Embryonic facial prominence (tissue), 1 donor: ENCODE data around the gene TTLL10.

ENCODE experiments used
- DNase-seq: peaks from one replicate; pipeline ENCODE4 v3.0.0-alpha.2; 2016; ENCODE audit errors: extremely low spot score

The TTLL10 gene

GRCh38 chr1:1173793-1174415 lies at the start of gene TTLL10:
TTLL10 (plus strand) TSS chr1:1173880; CDS start chr1:1179216, 5,336 bp downstream.
- no peak for DNase-seq

GRCh38 chr1:1124508-1124785 lies 49.2 kb upstream of the TTLL10 start:
- no peak for DNase-seq

DNA sequence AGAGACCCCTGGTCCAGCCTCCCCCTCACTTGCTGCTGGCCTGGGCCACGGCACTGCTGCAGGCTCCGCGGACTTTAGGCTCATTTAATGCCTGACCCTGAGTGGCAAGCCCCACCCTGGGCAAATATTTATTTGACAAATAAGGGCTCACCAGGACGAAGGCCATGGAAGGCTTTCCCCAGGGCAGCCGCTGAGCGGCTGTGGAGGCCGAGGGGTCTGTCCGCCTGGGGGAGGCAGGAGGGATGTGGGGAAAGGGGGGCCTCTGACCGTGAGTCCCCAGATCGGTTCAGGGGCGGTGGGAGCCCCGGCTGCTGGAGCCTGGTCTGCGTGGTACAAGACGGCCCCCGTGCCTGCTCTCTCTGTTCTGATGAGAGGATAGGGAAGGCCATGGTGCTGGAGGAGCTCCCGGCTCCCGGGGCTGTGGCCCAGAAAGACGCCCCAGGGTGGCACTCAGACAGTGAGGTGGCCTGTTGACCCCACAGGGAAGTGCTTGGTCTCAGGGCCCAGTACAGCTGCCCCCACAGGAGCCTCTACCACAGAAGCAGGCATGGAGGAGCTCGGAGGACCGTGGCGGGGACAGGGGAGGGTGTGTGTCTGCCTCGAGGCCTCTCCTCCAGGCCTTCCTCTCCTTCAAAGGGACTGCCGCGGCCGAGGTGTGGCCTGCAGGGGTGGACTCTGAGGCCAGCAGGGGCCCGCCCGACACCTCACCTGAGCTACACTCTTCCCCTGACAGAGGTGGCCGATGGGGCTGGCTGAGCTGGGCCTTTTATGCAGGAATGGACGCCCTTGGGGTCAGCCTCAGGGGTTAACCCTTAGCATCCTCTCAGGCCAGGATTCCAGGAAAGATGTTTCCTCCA lies 48.7 kb upstream of the TTLL10 start:
- no peak for DNase-seq

GRCh38 chr1:1125945-1126344 lies 47.7 kb upstream of the TTLL10 start:
- no peak for DNase-seq

DNA sequence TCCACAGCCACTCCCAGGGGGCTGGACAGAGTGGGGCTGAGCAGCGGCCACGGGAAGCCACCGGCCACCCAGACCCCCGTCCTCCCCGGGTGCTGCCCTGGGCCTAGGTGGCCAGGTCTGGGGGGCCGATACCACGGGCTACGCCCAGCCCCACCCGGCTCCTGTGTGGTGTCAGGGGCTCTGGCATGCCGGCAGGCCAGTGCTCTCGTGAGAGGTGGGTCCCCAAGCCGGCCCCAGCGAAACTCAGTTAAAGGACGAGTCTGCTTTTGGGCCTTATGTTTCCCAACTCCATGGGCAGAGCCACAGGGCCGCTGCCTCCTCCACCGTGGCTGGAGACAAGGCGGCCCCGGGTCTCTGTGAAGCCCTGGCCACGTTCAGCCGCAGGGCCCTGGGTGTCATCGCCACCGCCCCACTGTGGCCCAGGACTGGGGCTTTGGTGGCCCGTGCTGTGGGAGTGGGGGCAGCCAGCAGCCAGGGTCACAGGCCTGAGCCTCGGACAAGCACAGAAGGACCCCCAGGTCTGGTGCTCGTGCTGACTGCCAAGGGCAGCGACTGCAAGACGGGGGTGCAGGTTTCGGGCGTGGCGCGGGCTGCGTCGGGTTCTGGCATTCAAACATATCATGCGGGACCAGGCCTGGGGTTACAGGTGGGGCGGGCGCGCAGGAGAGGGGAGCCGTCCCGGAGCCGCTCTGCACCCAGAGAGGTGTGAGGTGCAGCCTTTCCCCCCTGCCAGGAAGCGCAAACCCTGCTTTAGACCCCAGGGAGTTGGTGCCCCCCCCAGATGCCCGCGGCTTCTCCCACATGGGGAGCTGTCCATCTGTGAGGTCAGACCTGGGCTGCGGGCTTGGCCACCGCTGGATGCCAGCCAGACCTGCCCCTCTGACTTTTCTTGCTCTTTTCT lies 45.9 kb upstream of the TTLL10 start:
- DNase-seq: no peak

GRCh38 chr1:1128454-1129139 lies 45.1 kb upstream of the TTLL10 start:
- no peak for DNase-seq

DNA sequence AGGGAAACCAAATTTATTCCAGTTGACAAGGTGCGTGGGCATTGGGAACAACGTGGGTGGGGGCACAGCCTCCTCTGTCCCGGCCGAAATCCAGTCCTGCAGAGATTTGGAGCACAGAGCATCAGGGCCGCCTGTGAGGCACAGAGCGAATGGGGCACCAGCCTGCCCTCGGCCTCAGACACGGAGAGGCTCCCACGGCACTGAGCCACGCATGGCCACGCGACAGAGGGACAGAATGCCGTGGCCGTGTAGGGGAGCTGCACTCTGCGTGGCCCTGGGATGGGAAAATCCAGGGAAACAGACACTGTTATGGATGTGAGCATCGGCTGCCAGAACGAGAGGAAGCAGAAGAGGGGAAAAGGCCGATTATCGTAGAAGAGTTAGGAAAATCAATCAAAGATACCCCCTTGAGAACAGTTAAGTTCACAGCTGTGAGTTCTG lies 44.3 kb upstream of the TTLL10 start:
- no peak for DNase-seq

DNA sequence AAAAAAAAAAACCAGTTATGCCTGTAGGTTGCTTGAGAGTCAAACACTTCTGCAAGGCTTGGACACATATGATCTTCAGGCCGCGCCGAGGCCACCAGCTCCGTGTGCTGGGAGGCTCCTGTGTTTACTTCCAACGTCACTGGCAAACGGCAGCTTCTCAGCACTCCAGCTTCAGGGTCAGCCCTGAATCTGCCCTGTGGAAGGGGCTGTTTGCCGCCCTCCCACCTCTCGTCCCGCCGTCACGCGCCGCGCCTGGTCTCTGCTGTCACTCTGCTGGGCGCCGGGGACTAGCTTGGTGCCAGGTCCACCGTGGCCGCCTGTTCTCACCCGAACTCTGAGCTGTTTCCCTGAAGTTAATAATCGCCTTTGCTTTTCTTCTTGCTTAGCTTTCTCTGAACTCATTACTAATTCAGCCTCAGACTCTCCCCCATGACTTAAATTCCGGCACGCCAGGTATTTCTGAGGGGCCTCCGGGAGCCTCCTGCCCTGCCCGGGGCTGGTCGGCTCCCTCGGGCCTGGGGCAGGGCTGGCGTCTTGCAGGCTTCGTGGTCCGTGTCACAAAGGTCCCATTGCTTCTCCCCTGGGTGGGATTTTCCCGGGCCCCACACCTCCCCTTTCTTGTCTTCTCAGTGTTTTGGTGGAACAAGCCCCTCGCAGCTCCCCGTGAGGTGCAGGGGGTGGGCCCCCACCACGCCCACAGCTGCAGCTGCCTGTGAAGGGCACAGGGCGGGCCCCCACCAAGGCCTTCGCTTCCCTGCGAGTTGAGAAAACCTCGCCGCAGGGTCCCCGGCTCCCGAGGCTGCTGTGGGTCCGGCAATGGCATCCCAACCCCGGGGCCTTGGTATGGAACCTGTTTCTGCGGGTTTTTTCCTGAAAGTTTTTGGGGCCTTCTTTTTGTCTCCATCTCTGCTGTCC lies 43.2 kb upstream of the TTLL10 start:
- no peak for DNase-seq

DNA sequence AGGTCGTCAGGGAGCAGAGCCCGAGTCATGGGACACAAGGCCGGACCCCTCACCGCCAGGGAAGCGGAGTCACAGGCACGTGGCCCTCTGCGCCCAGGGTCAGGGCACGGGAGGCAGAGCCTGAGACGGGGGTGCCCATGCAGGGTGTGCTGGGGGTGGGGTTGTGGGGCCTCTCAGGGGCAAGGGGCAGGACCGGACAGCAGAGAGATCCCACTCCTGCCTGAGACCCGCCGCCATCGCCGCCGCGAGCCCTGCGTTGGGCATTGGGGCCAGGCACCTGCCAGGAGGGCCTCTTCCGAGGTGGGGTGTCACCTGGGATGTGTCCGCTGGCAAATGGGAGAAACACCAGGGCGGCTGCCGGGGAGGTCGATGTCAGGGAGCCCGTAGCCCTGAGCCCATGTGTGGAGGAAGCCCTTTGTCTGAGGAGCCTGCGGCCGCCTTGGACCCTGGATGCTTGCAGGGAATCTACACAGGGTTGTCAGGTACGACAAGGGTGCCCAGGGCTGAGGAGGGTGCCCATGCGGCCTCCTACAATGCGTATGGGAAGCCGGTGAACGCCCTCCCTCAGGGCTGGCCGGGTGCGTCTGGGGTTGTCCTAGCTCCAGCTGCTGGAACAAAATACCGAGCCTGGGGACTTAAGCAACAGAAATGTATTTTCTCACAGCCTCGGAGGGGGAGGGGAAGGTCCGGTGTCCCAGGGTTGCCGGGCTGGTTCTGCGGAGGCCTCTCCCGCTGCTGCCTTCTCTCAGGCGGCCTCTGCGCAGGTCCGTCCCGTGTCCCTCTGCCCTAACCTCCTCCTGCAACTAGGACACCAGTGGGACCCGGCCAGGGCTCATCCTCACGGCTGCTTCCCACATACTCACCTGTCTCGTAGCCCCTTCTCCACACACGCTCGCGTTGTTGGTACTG lies 41.4 kb upstream of the TTLL10 start:
- no peak for DNase-seq

DNA sequence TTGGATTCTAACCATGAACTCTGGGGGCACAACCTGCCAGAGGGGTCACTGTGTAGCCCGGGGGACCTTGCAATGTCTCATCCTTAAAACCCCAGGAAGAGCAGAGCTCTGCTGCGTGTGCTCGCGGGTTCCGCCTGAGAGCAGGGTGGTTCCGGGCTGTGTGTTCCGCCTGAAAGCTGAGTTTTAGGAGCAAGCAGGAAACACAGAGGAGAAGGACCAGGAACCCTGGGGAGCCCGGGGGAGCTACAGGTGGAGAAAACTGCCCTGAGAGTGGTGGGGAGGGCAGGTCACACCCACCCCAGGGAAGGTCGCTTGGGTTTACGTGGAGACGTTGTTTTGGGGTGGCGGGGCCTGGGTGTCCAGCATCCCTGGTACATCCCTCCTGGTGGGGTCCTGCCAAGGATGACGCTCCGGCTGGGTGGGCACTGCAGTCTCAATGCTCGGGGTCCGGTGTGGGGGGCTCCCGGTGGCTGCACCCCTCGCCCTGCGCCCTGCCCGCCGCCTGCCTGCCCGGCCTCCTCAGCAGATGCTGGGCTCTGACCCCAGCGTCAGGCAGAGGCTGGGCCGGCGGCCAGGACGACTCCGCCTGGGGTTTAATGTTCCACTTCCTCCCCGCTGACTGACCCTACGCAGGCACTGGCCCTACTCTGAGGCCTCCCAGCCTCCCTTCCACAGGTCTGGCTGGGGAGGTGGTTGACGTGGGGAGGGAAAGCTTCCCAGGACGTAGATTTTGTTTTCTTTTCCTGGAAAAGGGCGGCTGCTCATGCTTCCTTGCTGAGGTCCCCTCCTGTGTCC lies 40.5 kb upstream of the TTLL10 start:
- no peak for DNase-seq

- no peak for DNase-seq
Observed at GRCh38 chr1:1134300-1134970, 39.2 kb upstream of the TTLL10 start.

DNA sequence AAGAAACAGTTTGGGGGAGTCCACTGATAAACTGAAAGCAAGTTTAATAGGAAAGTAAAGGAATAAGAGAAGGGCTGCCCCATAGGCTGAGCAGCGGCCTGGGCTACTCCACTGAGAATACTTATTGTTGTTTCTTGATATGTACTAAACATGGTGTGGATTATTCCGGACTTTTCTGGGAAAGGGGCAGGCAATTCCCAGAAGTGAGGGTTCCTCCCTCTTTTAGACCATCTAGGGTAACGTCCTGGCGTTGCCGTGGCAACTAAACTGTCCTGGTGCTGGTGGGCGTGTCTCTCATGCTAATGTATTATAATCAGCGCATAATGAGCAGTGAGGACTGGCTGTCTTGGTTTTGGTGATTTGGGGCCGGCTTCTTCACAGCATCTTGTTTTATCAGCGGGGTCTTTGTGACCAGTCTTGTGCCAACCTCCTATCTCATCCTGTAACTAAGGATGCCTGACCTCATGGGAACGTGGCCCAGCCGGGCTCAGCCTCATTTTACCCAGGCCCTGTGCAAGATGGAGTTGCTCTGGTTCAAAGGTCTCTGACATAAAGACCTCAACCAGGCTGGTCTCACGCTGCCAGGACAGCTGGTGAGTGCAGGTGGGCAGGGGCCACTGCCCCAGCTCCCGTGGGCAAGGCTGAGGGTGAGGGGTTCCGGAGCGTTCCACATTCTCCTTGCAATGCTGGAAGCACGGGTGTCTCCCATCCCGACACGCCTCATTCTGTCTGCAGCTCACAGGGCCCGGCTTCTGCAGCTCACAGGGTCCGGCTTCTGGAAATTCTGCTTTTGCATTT lies 38.1 kb upstream of the TTLL10 start:
- DNase-seq: no peak

DNA sequence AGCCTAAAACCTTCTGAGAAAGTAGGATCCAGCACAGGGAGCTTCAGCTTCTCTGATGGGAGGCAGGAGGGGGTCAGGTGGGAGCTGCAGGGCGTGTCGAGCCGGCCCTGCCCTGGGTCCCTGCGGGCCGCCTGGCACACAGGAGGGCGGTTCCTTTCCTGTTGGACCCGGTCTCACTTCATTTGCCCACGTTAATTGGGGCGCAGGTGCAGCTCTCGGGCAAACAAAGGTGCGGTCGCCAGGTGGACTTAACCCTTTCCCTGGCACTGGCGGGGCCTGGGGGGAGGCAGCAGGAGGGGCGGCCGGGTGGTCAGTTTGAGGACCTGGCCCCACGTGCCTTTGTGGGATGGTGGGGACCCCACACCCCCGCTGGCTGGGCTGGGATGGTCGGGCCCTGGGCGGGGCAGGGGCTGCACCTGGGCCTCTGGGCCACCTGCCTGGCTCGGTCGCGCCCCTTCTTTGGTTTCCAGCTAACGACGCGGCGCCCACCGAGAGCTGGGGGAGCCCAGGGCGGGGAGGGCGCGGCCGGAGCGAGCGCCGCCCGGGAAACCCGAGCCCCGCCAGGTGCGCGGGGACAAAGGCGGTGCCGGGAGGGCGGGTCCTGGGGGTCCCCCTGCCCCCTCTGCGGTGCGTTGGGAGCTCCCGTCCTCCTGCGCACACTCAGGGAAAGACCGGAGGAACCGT lies 37.0 kb upstream of the TTLL10 start:
- no peak for DNase-seq

DNA sequence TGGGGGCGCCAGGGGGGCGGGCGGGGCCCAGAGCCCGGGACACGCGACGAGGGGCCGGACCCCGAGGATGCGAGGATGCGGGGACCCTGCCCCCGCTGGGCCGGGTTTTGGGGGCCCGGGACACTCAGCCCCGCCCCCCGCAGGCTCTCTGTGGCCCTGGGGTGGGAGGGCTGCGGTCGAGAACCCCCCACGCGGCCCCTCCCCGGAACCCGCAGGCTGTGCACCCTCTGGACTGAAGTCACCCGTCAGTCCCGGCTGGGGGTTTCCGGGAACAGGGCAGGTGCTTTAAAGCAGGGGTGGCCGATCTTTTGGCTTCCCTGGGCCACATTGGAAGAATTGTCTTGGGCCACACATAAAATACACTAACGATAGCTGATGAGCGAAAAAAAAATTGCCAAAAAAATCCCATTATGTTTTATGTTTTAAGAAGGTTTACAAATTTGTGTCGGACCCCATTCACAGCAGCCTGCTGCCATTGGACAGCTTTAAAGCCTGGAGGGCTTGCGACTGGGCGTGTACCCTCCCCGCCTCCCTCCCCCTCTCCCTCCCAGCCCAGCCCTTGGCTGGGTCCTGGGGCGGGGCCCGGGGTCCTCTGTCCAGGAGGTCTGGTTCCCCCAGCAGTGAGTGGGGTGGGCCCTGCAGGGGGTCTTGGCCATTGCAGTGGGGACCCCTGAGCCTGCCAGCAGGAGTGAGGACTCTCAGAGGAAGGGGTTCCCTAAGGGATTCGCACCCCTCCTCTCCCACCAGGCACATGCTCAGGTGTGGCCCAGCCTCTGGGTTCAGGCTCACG lies 36.2 kb upstream of the TTLL10 start:
- DNase-seq: no peak

DNA sequence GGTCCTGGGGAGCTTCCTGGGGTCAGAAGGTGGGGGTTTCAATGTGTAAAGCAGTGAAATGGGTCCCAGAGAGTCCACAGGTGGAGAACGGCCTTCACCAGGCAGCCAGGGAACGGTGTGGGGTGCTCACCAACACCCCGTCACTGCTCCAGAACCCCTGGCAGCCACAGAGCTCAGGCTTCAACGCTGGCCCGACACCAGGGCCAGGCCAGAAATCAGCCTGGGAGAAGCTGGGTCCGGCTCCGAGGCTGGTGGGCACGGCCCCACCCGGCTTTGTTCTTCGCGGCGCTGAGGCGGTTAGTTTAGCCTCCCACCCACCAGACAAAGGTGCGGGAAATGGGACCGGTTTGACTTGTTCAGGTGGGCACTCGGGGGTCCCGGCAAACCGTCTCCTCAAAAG lies 33.0 kb upstream of the TTLL10 start:
- no peak for DNase-seq

DNA sequence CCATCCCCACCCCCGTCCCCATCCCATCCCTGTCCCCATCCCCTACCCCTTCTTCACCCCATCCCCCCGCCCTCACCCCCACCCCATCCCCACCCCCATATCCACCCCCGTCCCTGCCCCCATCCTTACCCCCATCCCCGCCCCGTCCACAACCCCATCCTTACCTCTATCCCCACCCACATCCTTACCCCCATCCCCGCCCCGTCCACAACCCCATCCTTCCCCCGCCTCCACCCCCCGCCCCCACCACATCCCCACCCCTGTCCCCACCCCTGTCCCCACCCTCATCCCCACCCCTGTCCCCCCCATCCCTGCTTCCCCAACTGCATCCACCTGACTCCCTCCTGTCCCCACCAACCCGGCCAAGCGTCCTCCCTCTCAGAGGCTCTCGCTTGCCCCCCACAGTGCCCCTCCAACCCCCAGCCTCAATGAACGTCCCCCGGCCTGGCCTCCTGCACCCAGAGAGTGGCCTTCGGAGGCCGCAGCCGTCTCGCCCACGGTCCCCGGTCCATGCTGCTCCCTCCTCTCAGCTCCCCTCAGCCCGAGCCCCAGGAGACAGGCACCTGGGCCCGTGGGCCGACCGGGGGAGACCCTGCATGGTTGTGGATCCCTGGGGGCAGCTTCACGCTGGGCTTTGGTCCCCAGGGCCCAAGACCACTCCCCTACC lies 32.3 kb upstream of the TTLL10 start:
- no peak for DNase-seq
